ENCODE measurements around the gene MYH9.
"Not testable (repeated sequence)": the region's sequence is repeated elsewhere in the genome, so short reads cannot be mapped to it uniquely, and the experiment has no call there.

The MYH9 gene

GRCh38 chr22:36261675-36262074 lies 126.1 kb downstream of the MYH9 start:
- DNase-seq, result not testable (repeated sequence)

DNA sequence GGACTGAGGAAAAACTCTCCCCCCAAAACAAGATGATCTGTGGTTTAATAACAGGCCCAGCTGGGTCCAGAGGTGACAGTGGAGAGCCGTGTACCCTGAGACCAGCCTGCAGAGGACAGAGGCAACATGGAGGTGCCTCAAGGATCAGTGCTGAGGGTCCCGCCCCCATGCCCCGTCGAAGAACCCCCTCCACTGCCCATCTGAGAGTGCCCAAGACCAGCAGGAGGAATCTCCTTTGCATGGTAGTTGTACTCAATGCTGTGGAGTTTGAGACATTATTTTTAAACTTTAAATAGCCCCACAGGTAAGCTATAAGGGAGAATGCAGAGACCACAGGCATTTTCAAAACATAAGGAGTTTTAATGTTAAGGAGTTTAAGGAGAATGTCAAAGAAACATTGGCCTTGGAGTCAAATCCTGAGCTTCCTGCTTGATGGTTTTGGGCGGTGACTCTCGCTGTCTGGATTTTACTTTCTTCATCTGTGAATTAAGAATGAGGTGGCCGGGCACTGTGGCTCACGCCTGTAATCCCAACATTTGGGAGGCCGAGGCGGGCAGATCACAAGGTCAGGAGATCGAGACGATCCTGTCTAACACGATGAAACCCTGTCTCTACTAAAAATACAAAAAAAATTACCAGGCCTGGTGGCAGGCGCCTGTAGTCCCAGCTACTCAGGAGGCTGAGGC lies 128.0 kb downstream of the MYH9 start:
- DNase-seq, result no peak

DNA sequence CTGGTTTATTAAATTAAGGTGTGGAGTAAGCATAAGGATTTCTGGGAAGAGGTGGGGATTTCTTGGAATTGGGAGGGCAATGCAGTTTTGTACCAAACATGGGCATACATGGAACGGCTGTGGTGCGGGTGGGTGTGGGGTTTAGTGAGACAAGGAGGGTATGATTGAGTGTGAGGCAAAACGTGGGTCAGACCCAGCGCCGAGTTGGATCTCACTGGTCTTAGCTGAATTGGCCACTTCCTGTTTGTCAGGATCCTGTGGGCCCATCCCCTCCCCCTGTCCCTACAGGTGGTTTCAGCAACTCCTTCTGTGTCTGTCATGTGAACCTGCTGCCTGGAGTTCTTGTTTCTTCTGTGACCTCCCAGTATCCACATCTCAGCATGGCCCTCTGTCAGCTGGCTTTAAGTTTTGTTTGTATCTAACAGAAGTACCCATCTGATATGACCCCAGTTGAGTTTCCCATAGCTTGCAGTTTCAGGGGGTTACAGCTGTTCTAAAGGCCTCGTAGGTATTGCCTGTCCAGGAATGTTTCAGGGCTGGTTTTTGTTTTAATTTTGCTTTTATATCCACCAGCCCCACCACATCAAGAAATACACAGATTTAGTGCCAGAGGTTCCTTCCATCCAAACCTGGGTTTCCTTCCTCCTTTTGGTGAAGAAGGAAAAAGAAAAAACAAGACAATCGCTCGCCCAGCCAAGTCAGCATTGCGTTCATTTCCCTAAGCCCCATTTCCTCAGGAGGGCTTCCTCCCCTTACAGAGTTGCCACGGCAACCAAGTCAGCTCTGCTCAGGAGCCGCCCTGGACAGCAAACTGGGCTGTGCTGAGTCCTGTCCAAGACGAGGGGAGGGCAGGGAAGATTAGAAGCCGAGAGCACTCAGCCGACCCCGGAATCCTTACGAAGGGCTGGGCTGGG lies 128.8 kb downstream of the MYH9 start:
- no peak for DNase-seq

DNA sequence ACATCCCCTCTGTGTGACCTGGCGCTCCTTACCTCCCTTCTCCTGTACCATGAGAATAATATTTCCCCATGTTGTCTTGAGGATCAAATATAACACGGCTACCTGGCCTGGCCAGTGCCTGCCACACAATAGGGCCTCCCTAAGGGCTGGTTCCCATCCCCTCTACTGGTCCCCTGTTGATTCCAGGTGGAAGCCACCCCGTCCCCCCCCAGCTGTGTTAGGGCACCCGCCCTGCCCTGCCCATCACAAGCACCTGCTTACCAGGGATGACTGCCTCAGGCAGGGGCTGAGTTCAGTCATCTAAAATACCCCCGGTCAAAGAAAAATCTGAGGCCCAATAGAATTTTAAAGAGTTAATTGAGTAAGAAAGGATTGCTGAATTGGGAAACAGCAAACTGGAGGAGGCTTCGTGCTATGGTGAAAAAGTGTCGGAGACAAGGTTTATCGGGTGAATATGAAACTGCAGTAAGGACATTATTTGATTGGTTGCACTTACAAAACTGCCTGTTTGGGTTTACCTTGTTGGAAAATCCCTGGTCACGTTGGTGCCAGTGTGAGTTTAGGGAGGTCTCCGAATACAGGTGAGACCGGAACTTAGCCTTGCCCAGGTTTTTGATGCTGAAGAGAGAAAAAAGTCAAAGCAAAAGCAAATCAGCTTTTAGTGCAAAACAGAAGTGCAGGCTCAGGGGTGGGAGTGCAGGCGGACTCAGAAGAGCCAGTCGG lies 129.7 kb downstream of the MYH9 start:
- DNase-seq, result no peak

- DNase-seq, result no peak
Observed at GRCh38 chr22:36257308-36257707, 130.5 kb downstream of the MYH9 start.

GRCh38 chr22:36256478-36256877 lies 131.3 kb downstream of the MYH9 start:
- DNase-seq, result no peak

DNA sequence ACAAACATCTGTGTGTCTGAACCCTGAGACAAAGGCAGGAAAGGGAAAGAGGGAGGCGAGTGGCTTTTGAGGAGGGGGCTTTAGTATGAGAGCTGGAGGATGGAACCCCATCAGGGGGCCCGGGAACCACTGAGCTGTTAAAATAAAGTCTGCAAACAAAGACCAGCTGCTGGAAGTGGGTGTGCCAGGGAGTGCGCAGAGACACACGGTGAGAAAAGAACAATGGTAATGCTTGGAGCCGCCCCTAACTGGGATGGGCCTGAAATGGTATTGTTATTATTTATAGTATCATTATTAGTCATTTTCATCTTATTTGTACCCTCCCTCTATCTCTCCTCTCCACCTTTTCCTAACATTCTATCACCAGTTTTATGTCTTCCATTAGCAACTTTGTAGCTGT lies 132.2 kb downstream of the MYH9 start:
- DNase-seq, result not testable (repeated sequence)

- no peak for DNase-seq
Observed at GRCh38 chr22:36253523-36254490, 134.0 kb downstream of the MYH9 start.

GRCh38 chr22:36252754-36253522 lies 134.8 kb downstream of the MYH9 start, which contains the start of gene APOL1:
Gene APOL1 (plus strand): TSS chr22:36253133. CDS start chr22:36254956, 1,823 bp downstream.
- DNase-seq, result peak; percentile 46

DNA sequence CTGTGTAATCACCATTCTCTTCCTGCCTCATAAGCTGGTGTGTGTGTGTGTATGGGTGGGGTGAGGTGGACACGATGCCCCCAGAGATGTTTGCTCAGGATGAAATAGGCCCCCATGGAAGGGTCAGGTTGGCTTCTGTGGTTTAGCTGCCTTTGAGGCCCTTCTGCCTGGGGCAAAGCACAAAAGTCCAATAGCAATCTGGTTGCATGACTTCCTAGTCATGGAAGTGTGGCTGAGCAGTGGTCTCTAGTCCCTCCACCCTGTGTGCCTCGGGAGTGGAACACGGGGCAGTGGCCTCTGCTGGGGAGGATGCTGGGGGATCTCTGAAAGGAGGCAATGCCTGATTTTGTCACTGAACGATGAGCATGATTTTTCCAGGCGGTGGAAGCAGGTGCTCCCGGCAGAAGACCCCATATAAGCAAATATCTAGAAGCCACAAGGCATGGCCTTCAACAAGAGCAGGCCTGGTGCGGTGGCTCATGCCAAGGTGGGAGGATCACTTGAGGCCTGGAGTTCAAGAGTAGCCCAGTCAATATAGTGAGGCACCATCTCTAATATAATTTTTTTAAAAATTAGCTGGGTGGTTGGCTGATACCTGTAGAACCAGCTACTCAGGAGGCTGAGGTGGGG lies 135.7 kb downstream of the MYH9 start:
- DNase-seq, result not testable (repeated sequence)

GRCh38 chr22:36250292-36250960 lies 137.3 kb downstream of the MYH9 start:
- not testable (repeated sequence) for DNase-seq

DNA sequence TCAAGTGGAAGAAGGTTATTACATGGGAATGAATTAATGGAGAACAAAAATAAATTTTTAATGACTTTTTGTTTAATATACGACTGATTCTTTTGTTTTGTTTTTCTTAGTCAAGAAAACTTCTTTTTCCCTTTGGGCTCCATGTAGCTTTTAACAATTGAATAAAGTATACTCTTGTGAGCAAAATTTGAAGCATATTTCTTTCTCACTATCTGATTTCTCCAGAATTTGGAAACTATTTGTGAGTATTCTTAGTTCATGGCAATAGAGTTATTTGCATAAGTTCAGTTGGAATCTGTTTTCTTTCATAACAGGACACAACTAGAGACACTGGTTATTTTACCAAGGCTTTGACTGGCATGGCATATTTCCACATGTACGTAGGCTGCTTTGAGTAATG lies 138.6 kb downstream of the MYH9 start:
- DNase-seq, result no peak

DNA sequence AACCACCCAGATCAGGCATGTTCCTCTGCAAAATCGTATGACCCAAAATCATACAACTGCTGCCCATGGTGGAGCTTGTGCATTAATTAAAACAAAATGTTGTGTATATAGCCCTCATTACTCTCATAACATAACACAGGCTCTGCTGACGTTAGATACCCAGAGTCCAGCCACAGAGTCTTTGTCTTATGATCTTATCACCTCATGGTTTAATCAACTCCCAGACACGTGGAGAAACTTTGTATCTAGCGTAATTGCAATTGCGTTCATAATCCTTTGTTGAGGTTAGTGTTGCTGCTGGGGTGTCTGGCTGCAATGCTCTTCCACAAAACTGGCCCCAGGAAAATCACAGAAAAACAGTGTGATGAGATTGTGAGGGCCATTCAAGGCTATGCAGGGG lies 139.8 kb downstream of the MYH9 start:
- no peak for DNase-seq

GRCh38 chr22:36246718-36247117 lies 141.0 kb downstream of the MYH9 start:
- DNase-seq, result no peak

GRCh38 chr22:36245805-36246356 lies 141.9 kb downstream of the MYH9 start:
- no peak for DNase-seq

DNA sequence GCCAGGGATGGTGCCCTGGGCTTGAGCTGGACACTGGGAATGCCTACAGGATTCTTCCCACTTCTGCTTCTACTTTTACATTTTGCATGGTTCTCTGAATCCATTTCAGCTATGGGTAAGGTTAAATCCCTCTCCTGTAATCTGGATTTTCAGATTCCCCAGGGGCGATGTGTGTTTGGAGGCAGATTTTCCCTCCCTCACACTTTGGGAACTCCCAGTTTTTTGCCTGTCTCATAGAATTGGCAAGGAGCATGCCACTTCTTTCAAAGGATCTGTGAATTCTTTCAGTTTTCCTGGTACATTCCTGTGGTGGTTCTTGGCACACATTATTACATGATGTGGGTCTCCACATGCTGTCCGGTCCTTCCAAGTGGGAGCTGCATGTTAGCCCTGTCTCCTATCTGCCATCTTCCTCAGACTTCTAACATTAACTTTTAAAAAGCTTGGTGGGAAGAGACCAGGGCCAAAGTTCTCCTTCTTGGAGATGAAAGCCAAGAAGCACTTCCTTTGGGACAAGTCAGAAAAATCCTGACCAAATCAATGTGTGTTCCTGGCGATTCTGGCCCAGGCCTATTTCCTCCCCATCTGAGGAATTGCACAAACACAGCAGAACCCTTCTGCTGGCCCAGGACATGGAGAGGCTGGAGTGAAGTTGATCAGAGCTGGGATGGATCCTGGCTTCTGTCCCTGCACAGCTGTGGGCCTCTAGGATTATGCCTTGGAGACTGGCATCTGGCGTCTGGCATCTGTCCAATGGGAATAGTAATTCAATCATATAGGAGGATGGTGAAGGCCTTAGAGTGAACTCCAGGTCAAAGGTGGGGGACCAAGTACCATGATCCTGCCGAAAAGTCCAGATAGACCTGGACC lies 143.0 kb downstream of the MYH9 start:
- DNase-seq, result no peak

- DNase-seq, result no peak
Observed at GRCh38 chr22:36243986-36244385, 143.8 kb downstream of the MYH9 start.

DNA sequence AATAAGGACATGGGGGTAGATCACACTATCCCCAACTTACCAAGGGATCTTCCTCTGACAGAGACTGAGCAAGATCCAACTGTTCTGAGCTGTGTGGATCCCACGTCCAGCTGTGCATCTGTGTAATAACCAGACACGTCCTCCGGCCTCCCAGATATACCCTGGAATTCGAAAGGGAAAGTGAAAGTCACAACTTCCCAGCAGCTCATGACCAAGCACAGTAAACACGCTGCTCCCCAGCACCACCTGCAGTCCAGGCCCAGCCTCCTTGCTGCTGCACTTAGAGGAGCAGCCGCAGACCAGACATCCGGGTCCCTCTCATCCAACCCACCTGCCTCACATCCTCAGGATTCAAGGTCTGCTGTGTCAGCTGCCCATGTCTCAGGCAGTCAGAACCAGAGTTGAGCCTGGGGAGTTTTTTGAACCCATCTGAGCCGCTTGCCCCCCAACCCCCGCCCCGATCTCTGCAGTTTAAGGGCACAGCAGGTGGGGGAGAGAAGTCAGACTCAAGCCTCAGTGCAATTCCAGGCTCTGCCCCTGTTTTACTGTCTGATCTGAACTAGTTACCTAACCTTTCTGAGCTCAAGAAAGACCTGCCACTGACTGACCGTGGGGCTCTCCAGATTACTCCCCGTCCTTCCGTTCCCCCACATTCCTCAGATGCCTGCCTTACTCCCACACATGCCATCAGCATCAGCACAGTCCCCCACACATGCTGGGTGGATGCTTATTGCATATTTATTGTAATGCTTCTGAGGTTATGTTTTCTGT lies 148.2 kb downstream of the MYH9 start, which contains the start of gene APOL2:
APOL2 (minus strand) TSS at position 127 of the 771 bp plus-strand sequence. CDS start 6,365 bp downstream, outside the sequence.
- DNase-seq, result peak; percentile 82

All from activated T-cell treated with anti-CD3 and anti-CD28 coated beads, Interleukin-2, amount 50 U/mL, for 1 hour (primary cell).